Body of pancreas (tissue), 4 donors: ENCODE results near the gene TSHZ2. TPM values are rescaled to one million over a fixed set of nuclear protein-coding genes. Genes with fewer than 3 reads are reported as not detected.

ENCODE experiments used
- ATAC-seq: fragments of 150-250 bp; one replicate; pipeline ENCODE4 v1.9.1; 2016
- DNase-seq, 4 donors: peaks; one replicate each; pipeline ENCODE4 v3.0.0-alpha.2; 2019
- H3K27ac ChIP-seq, 4 donors: fragments of 200-600 bp; sonication (generic); 1 replicate in 3 of 4; 2 replicates in 1 of 4; pipeline versions ENCODE4 v1.5.1 to v1.6.1; 2016 to 2019; ENCODE audit warnings: mild to moderate bottlenecking in 1 of 4, mixed read lengths in 1 of 4, moderate library complexity in 1 of 4
- H3K27me3 ChIP-seq, 2 donors: fragments of 200-600 bp; sonication (generic); one replicate each; pipeline ENCODE4 v1.6.0; 2016; ENCODE audit warnings: mild to moderate bottlenecking in 1 of 2
- H3K36me3 ChIP-seq, 2 donors: fragments of 200-600 bp; sonication (generic); replicated peaks in 1 of 2; 2 replicates each; pipeline ENCODE4 v1.5.1; 2016; ENCODE audit warnings: low read depth in 2 of 2; ENCODE audit not compliant: insufficient read depth in 1 of 2
- H3K4me1 ChIP-seq: fragments of 200-600 bp; sonication (generic); one replicate; pipeline ENCODE4 v1.6.0; 2016
- H3K4me3 ChIP-seq, 2 donors: fragments of 200-600 bp; sonication (generic); 1 replicate in 1 of 2; 2 replicates in 1 of 2; pipeline ENCODE4 v1.5.1; 2016 to 2019
- H3K9me3 ChIP-seq, 3 donors: fragments of 200-600 bp; sonication (generic); 1 replicate in 2 of 3; 2 replicates in 1 of 3; pipeline ENCODE4 v1.5.1; 2016
- POLR2A ChIP-seq, 3 donors: fragments of 450-650 bp; IDR thresholded peaks; one replicate each; pipeline ENCODE4 v1.6.1; 2016; ENCODE audit warnings: antibody characterized with exemption in 3 of 3, mild to moderate bottlenecking in 2 of 3
- WGBS, 2 donors: methylation state at CpG; one replicate each; pipeline ENCODE4 v1.1.5; 2017; 5-methylcytosine and 5-hydroxymethylcytosine counted together
- intact Hi-C: fragments of 100-400 bp; cut with DNase I; formaldehyde crosslinking; loops from one replicate; pipeline ENCODE4 v1.15.1; 2023
- total RNA-seq, 2 donors: library from RNA; depleted of rRNA; stranded (reverse); fragments of >200 nt; gene quantifications; one replicate each; pipeline ENCODE4 v1.1.0, GENCODE V29; 2016
- TF ChIP-seq, protein P1 (sequence below), 7 experiments: fragments of 450-650 bp in 4 of 7; fragments of 200-600 bp in 3 of 7; sonication (generic) in 3 of 7; IDR thresholded peaks; one replicate each; pipeline ENCODE4 v1.5.1; 2016 to 2019; ENCODE audit warnings: antibody characterized with exemption in 7 of 7

The TSHZ2 gene
- total RNA-seq, 2 donors from 2014 or later = 6.0 to 9.6 TPM

- Histone ChIP-seq H3K27ac (no peak overlapping the region), H3K36me3 (no peaks in the 10 kb centered on the region), H3K9me3 (no peaks in the 10 kb centered on the region), H3K4me1 (no peaks in the 10 kb centered on the region), H3K27me3 (no peaks in the 10 kb centered on the region), H3K4me3 (no peak overlapping the region)
- WGBS, 2 donors = 69 to 74% methylated on average over 2 of the region's 2 CpGs
- TF ChIP-seq, protein P1, sequence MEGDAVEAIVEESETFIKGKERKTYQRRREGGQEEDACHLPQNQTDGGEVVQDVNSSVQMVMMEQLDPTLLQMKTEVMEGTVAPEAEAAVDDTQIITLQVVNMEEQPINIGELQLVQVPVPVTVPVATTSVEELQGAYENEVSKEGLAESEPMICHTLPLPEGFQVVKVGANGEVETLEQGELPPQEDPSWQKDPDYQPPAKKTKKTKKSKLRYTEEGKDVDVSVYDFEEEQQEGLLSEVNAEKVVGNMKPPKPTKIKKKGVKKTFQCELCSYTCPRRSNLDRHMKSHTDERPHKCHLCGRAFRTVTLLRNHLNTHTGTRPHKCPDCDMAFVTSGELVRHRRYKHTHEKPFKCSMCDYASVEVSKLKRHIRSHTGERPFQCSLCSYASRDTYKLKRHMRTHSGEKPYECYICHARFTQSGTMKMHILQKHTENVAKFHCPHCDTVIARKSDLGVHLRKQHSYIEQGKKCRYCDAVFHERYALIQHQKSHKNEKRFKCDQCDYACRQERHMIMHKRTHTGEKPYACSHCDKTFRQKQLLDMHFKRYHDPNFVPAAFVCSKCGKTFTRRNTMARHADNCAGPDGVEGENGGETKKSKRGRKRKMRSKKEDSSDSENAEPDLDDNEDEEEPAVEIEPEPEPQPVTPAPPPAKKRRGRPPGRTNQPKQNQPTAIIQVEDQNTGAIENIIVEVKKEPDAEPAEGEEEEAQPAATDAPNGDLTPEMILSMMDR (IDR thresholded peaks at IDR 0.05) = no peak
- DNase-seq = no peak
- no peak for ATAC-seq
- intact Hi-C loops = no loop called here
These were observed 155.8 kb downstream of the TSHZ2 start for GRCh38 chr20:53128004-53128403.

DNA sequence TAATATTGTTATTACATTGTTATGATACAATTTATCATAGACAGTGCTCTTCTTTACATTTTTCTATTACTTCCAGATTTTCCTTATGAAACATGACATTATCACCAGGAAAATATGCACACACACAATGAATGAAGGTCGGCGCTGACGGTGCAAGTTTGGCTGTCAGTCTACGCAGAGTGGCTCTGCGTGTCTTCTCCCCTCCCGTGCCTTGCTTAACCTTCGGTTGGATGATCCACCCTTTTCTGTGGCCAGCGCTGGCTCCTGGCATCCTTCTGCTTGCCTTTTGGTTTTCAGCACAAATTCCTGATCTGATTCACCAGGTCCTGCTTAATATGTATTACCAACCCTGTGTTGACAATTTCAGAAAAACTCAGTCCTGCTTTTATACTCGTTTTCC is 157.4 kb downstream of the TSHZ2 start:
- ATAC-seq = no peak
- intact Hi-C loops = no loop called here

DNA sequence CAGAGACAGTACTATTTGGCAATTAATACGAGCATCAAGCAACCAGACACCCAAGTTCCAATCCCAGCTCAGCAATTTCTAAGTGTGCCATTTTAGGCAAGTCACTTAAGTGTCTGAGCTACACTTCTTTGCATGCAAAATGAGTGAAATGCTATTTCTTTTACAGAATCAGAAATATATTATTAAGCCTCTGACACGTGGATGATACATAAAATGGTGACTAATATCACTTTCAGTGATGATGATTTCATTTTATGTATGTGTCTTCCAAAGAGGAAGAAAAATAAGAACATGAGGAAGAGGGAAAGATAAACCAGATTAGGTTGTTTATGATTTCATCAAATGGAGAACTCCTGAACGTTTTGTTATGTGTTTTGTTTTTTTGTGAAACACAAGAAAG is 158.6 kb downstream of the TSHZ2 start:
- Histone ChIP-seq H3K27ac (no peak overlapping the region), H3K4me3 (no peak overlapping the region), H3K36me3 (no peaks in the 10 kb centered on the region), H3K4me1 (no peaks in the 10 kb centered on the region), H3K9me3 (no peaks in the 10 kb centered on the region), H3K27me3 (no peaks in the 10 kb centered on the region)
- intact Hi-C loops = no loop called here
- 34 to 39% methylated on average over 3 of the region's 3 CpGs for WGBS, 2 donors
- ATAC-seq (no peak), DNase-seq (no peak)
- TF ChIP-seq, protein P1 (IDR thresholded peaks at IDR 0.05) = no peak

More for the DNA sequence above, 157.4 kb downstream of the TSHZ2 start:
- TF ChIP-seq, protein P1 (IDR thresholded peaks at IDR 0.05) = no peak
- no peak for TF ChIP-seq POLR2A (IDR thresholded peaks at IDR 0.05)
- H3K4me3 ChIP-seq = no peak overlapping the region
- H3K9me3 ChIP-seq = no peaks in the 10 kb centered on the region
- no peak overlapping the region for H3K27ac ChIP-seq
- DNase-seq = no peak
- no peaks in the 10 kb centered on the region for H3K4me1 ChIP-seq
- no peaks in the 10 kb centered on the region for H3K36me3 ChIP-seq
- 79 to 86% methylated on average over 9 of the region's 9 CpGs for WGBS, 2 donors
- H3K27me3 ChIP-seq = no peaks in the 10 kb centered on the region

- no peak for DNase-seq
- WGBS, 2 donors = 38 to 45% methylated on average over 4 of the region's 4 CpGs
- no peak for TF ChIP-seq POLR2A (IDR thresholded peaks at IDR 0.05)
These were observed 161.0 kb downstream of the TSHZ2 start for GRCh38 chr20:53133125-53133524.

DNA sequence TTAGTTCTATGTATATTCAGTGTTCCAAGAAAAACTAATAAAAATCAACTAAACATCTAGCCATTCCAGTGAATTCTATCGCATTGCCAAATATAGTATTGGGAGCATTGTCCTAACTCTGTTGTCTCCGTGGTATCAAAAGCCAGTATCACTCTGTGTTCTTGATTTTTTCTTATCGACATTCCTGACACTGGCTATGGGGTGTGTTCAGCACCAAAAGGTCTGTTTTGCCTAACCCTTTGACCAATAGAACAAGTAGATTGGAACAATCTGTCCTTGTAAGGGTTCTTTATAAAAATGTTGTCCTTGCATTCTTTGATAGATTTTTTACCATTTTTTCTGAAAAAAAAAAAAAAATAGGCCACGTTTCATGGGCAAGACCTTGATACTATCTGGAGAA is 161.5 kb downstream of the TSHZ2 start:
- 62 to 64% methylated on average over 4 of the region's 4 CpGs for WGBS, 2 donors
- no peak for DNase-seq

More at GRCh38 chr20:53133125-53133524, 161.0 kb downstream of the TSHZ2 start:
- no peaks in the 10 kb centered on the region for H3K27me3 ChIP-seq
- ATAC-seq = no peak
- intact Hi-C loops = no loop called here
- H3K4me1 ChIP-seq = no peaks in the 10 kb centered on the region
- no peak overlapping the region for H3K27ac ChIP-seq
- H3K9me3 ChIP-seq = no peaks in the 10 kb centered on the region
- no peak overlapping the region for H3K4me3 ChIP-seq
- H3K36me3 ChIP-seq = no peaks in the 10 kb centered on the region

More for the DNA sequence above, 161.5 kb downstream of the TSHZ2 start:
- no peak for ATAC-seq
- Histone ChIP-seq H3K4me3 (no peak overlapping the region), H3K4me1 (no peaks in the 10 kb centered on the region), H3K27ac (no peak overlapping the region), H3K9me3 (no peaks in the 10 kb centered on the region), H3K36me3 (no peaks in the 10 kb centered on the region), H3K27me3 (no peaks in the 10 kb centered on the region)
- no peak for TF ChIP-seq POLR2A (IDR thresholded peaks at IDR 0.05)
- TF ChIP-seq, protein P1 (IDR thresholded peaks at IDR 0.05) = no peak
- intact Hi-C loops = no loop called here
